Fibroblast of mammary gland (primary cell): Measurements from ENCODE around the gene GART.
"Not testable (repeated sequence)": the region's sequence is repeated elsewhere in the genome, so short reads cannot be mapped to it uniquely, and the experiment has no call there.

Source experiments
- DNase-seq: peaks from one replicate; pipeline ENCODE4 v3.0.0-alpha.2; 2010; ENCODE audit warnings: low read depth
- H3K4me3 ChIP-seq: 2 replicates; pipeline ENCODE4 v1.5.1; 2011; ENCODE audit warnings: low read depth, mild to moderate bottlenecking, low read length, moderate library complexity; ENCODE audit not compliant: control insufficient read depth
- CTCF ChIP-seq: conservative IDR thresholded peaks from 2 replicates; pipeline ENCODE4 v1.5.1; 2011; ENCODE audit warnings: low read depth, low read length, inconsistent platforms; ENCODE audit not compliant: control insufficient read depth, insufficient read depth

GART gene

GRCh38 chr21:33477066-33477465 is 64.9 kb downstream of the GART start:
- DNase-seq: no peak
- no peak for TF ChIP-seq CTCF

GRCh38 chr21:33473344-33473743 is 68.6 kb downstream of the GART start:
- DNase-seq: no peak
- no peak overlapping the region for H3K4me3 ChIP-seq
- no peak for TF ChIP-seq CTCF

More at GRCh38 chr21:33477066-33477465, 64.9 kb downstream of the GART start:
- H3K4me3 ChIP-seq: no peak overlapping the region

GRCh38 chr21:33470701-33471100 is 71.2 kb downstream of the GART start:
- no peak for TF ChIP-seq CTCF
- no peak for DNase-seq
- H3K4me3 ChIP-seq: no peak overlapping the region

- DNase-seq, H3K4me3 ChIP-seq: not testable (repeated sequence)
Observed at GRCh38 chr21:33469183-33469582, 72.7 kb downstream of the GART start.

- H3K4me3 ChIP-seq: no peak overlapping the region
- no peak for DNase-seq
- no peak for TF ChIP-seq CTCF
Observed at GRCh38 chr21:33461538-33462250, 80.2 kb downstream of the GART start.

GRCh38 chr21:33458861-33459260 is 83.1 kb downstream of the GART start:
- no peak for TF ChIP-seq CTCF
- H3K4me3 ChIP-seq: no peak overlapping the region
- DNase-seq: no peak

- H3K4me3 ChIP-seq: no peak overlapping the region
- no peak for TF ChIP-seq CTCF
- no peak for DNase-seq
Observed at GRCh38 chr21:33455686-33456446, 86.1 kb downstream of the GART start.
